Calu3 (cell line): ENCODE measurements around the gene CNRIP1. TPM values are rescaled to one million over a fixed set of nuclear protein-coding genes. Genes with fewer than 3 reads are reported as not detected.

Experiments
- BruUV-seq: library from RNA; stranded (reverse); fragments of 400-500 nt; replicated peaks from 2 replicates; lab custom pipeline; 2021; lab: Mats Ljungman, UMichigan
- CTCF ChIA-PET: fragments of 300-600 bp; sonication (Branson Sonifier 250); formaldehyde crosslinking; loops from one replicate; lab custom pipeline; 2022; ENCODE audit warnings: antibody characterized with exemption; lab: Charles Lee
- DNase-seq: peaks from one replicate; pipeline ENCODE4 v3.0.0; 2022
- H3K27ac Mint-ChIP-seq: one replicate; pipeline ENCODE4 v1.8.0; 2022; ENCODE audit warnings: mixed read lengths; ENCODE audit not compliant: unreplicated experiment
- H3K27me3 Mint-ChIP-seq: one replicate; pipeline ENCODE4 v1.8.0; 2022; ENCODE audit warnings: mixed read lengths; ENCODE audit not compliant: unreplicated experiment
- H3K36me3 Mint-ChIP-seq: one replicate; pipeline ENCODE4 v1.8.0; 2022; ENCODE audit warnings: mild to moderate bottlenecking, moderate library complexity, mixed read lengths; ENCODE audit not compliant: insufficient read depth, unreplicated experiment
- H3K4me1 Mint-ChIP-seq: one replicate; pipeline ENCODE4 v1.8.0; 2022; ENCODE audit warnings: mild to moderate bottlenecking, low read depth, mixed read lengths; ENCODE audit not compliant: unreplicated experiment
- H3K4me3 Mint-ChIP-seq: one replicate; pipeline ENCODE4 v1.8.0; 2022; ENCODE audit warnings: mild to moderate bottlenecking, low read depth, moderate library complexity, mixed read lengths; ENCODE audit not compliant: unreplicated experiment
- H3K9me3 Mint-ChIP-seq: one replicate; pipeline ENCODE4 v1.8.0; 2022; ENCODE audit warnings: low read depth, mixed read lengths; ENCODE audit not compliant: unreplicated experiment
- intact Hi-C: fragments of 100-400 bp; cut with micrococcal nuclease; formaldehyde crosslinking; loops from one replicate; pipeline ENCODE4 v1.10.0; 2022; ENCODE audit not compliant: unreplicated experiment
- total RNA-seq: library from RNA; stranded (reverse); gene quantifications from 2 replicates; pipeline ENCODE4 v1.2.3, GENCODE V29; 2022
- TF ChIP-seq, protein P1 (sequence below): fragments of 200-600 bp; IDR thresholded peaks from one replicate; pipeline ENCODE4 v1.8.0; 2022; ENCODE audit warnings: antibody characterized with exemption; ENCODE audit not compliant: unreplicated experiment

Gene CNRIP1
- total RNA-seq, 1 experiment from 2014 or later = not detected

DNA sequence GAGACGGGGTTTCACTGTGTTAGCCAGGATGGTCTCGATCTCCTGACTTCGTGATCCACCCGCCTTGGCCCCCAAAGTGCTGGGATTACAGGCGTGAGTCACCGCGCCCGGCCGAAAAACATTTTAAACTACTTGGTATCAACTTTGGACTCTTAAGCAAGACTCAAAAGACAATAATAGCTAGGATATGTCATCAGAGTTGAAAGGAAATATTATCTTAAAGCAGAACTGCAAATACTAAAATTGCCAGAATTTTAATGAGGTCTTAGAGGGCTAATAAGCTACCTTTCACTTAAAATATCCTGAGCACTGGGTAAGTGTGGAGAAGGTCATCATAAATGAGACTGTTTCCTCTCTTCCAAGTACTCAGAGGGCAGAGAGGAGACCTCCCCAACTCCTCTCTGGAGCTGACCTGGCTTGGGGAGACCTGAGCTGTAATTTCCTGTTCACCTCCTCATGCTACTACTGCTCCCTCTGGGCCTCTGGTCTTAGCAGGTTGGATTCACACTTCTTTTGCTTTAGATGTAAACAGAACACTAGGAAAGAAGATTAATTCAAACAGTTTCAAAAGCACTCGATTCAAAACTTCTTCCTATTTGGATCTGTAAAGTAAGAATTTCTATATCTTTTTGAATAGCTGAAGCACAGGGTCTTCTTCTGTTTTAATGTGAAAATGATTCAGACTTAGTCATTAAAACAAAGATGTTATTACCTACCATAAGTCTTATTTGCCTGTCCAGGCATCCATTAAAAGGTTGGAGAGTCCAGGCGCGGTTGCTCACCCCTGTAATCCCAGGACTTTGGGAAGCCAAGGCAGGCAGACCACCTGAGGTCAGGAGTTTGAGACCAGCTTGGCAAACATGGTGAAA lies 16.5 kb downstream of the CNRIP1 start:
- CTCF ChIA-PET = interaction anchor here (1.4 kb wide), 1 partner anchor 11 kb away, joined by 3 read pairs; no protein-coding TSS in a partner anchor
- Mint-ChIP-seq H3K4me3 (no peak overlapping the region), H3K27me3 (no peaks in the 10 kb centered on the region), H3K9me3 (no peaks in the 10 kb centered on the region), H3K36me3 (no peaks in the 10 kb centered on the region), H3K4me1 (no peaks in the 10 kb centered on the region), H3K27ac (no peak overlapping the region)
- no TSS peak for BruUV-seq
- TF ChIP-seq, protein P1, sequence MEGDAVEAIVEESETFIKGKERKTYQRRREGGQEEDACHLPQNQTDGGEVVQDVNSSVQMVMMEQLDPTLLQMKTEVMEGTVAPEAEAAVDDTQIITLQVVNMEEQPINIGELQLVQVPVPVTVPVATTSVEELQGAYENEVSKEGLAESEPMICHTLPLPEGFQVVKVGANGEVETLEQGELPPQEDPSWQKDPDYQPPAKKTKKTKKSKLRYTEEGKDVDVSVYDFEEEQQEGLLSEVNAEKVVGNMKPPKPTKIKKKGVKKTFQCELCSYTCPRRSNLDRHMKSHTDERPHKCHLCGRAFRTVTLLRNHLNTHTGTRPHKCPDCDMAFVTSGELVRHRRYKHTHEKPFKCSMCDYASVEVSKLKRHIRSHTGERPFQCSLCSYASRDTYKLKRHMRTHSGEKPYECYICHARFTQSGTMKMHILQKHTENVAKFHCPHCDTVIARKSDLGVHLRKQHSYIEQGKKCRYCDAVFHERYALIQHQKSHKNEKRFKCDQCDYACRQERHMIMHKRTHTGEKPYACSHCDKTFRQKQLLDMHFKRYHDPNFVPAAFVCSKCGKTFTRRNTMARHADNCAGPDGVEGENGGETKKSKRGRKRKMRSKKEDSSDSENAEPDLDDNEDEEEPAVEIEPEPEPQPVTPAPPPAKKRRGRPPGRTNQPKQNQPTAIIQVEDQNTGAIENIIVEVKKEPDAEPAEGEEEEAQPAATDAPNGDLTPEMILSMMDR = no peak
- no peak for DNase-seq
- intact Hi-C loops = no loop called here

DNA sequence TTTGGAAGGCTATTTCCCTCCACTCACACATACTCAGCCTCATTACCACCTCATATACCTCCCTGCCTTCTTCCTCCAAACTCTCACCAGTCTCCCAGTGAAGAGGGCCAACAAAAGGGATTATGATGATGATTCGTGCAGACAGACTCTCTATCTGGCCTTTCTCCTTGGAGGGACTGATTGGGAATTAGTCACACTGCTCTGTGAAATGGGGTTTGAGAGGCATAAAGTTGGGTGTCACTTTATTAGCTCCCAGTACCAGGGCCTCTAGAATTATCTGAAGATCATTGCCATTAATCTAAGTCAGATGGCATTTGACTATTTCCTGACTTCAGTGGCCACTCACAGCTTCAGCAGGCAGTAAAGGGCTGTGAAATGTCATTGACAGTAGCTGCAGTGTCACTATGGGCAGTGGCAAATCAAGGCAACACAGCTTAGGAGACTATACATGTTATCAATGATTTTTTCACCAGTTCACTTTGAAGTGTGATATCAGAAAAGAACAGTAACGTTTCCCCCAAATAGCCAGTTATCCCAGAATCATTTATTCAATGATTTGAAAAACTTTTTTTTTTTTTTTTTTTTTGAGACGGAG lies 17.4 kb downstream of the CNRIP1 start:
- H3K4me3 Mint-ChIP-seq = no peak overlapping the region
- no peak overlapping the region for H3K27ac Mint-ChIP-seq
- BruUV-seq = no TSS peak
- H3K36me3 Mint-ChIP-seq = no peaks in the 10 kb centered on the region
- no peak for DNase-seq
- H3K9me3 Mint-ChIP-seq = no peaks in the 10 kb centered on the region
- H3K4me1 Mint-ChIP-seq = no peaks in the 10 kb centered on the region
- CTCF ChIA-PET = interaction anchor here (0.5 to 0.7 kb wide), 2 partner anchors 60 to 69 kb away, joined by 4 to 5 read pairs; no protein-coding TSS in a partner anchor
- no peaks in the 10 kb centered on the region for H3K27me3 Mint-ChIP-seq
- TF ChIP-seq, protein P1 = no peak
- intact Hi-C loops = no loop called here

GRCh38 chr2:68295516-68295915 lies 24.2 kb downstream of the CNRIP1 start:
- TF ChIP-seq, protein P1 = no peak
- BruUV-seq = no TSS peak
- intact Hi-C loops = no loop called here
- Mint-ChIP-seq H3K36me3 (no peaks in the 10 kb centered on the region), H3K4me1 (no peaks in the 10 kb centered on the region), H3K9me3 (no peaks in the 10 kb centered on the region), H3K4me3 (no peak overlapping the region), H3K27ac (no peak overlapping the region), H3K27me3 (no peaks in the 10 kb centered on the region)
- DNase-seq = no peak
- CTCF ChIA-PET = no interaction called here

DNA sequence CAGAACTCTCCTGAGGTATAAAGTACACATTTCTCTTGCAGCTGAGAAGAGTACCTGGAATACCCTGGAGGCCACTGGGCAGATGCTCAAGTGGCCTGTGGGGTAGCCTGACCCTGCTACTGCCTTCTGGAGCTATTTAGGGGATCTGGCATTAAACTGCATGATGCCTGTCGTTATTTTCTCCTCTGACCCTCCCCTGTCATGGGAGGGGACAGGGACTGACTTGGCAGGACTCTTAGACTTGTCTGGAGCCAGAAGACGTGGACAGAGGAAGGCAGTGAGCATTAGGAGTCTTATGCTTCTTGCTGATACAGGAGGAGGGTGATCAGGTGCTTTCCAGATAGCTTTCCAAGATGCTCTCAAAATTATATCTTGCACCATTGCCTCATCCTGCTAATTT lies 24.8 kb downstream of the CNRIP1 start:
- DNase-seq = no peak
- CTCF ChIA-PET = no interaction called here
- Mint-ChIP-seq H3K9me3 (no peaks in the 10 kb centered on the region), H3K36me3 (no peaks in the 10 kb centered on the region), H3K4me3 (no peak overlapping the region), H3K27me3 (no peaks in the 10 kb centered on the region), H3K4me1 (no peaks in the 10 kb centered on the region), H3K27ac (no peak overlapping the region)
- intact Hi-C loops = no loop called here
- no TSS peak for BruUV-seq
- TF ChIP-seq, protein P1 = no peak
